B cell (primary cell): Measurements from ENCODE around the gene CNKSR3. TPM values are rescaled to one million over a fixed set of nuclear protein-coding genes. Genes with fewer than 3 reads are reported as not detected.

Source experiments
- ATAC-seq: fragments of 200-7000 bp; cut with Tn5 transposase; one replicate; pipeline ENCODE4 v1.10.0; 2021; ENCODE audit warnings: low read depth, mild to moderate bottlenecking, moderate number of reproducible peaks, moderate library complexity
- CTCF ChIA-PET: fragments of 350-600 bp; sonication (Branson Sonifier 250); formaldehyde crosslinking; loops from one replicate; lab custom pipeline; 2021; ENCODE audit warnings: antibody characterized with exemption, inconsistent platforms; lab: Charles Lee
- POLR2A ChIA-PET: fragments of 350-600 bp; sonication (Branson Sonifier 250); formaldehyde crosslinking; loops from one replicate; lab custom pipeline; 2021; ENCODE audit warnings: antibody characterized with exemption; lab: Charles Lee
- DNase-seq: peaks from one replicate; pipeline ENCODE4 v3.0.0; 2013
- H2AFZ ChIP-seq: 2 replicates; pipeline ENCODE4 v1.6.1; 2012; ENCODE audit warnings: mild to moderate bottlenecking, low read depth, low read length; ENCODE audit not compliant: insufficient read depth, poor library complexity, severe bottlenecking
- H3K27ac ChIP-seq, 2 donors: 1 replicate in 1 of 2; 2 replicates in 1 of 2; pipeline ENCODE4 v1.5.1; 2012 to 2013; ENCODE audit warnings: low read length in 2 of 2, mild to moderate bottlenecking in 2 of 2, moderate library complexity in 1 of 2
- H3K27me3 ChIP-seq, 4 experiments: fragments of 200-600 bp in 1 of 4; sonication (generic) in 1 of 4; replicated peaks in 1 of 4; 1 replicate in 2 of 4; 2 replicates in 2 of 4; pipeline versions ENCODE4 v1.6.1 to v1.7.0; 2013 to 2016; ENCODE audit warnings: low read length in 3 of 4, mild to moderate bottlenecking in 2 of 4, mixed read lengths in 1 of 4, moderate library complexity in 1 of 4; ENCODE audit not compliant: insufficient read depth in 4 of 4, control insufficient read depth in 3 of 4; ENCODE audit errors: control extremely low read depth in 1 of 4
- H3K36me3 ChIP-seq, 2 experiments: replicated peaks in 1 of 2; 1 replicate in 1 of 2; 2 replicates in 1 of 2; pipeline versions ENCODE4 v1.6.1 to v1.7.1; 2013; ENCODE audit warnings: low read length in 1 of 2; ENCODE audit not compliant: insufficient read depth in 2 of 2, control insufficient read depth in 1 of 2; ENCODE audit errors: control extremely low read depth in 1 of 2, extremely low read depth in 1 of 2
- H3K4me1 ChIP-seq, 2 donors: fragments of 200-600 bp in 1 of 2; sonication (generic) in 1 of 2; 1 replicate in 1 of 2; 2 replicates in 1 of 2; pipeline versions ENCODE4 v1.5.1 to v1.6.1; 2013 to 2017; ENCODE audit warnings: low read length in 2 of 2; ENCODE audit not compliant: control insufficient read depth in 2 of 2, insufficient read depth in 2 of 2
- H3K4me2 ChIP-seq: replicated peaks from 2 replicates; pipeline ENCODE3; 2012; ENCODE audit warnings: mild to moderate bottlenecking, low read depth, low read length; ENCODE audit not compliant: poor library complexity, severe bottlenecking
- H3K4me3 ChIP-seq, 5 experiments: fragments of 200-600 bp in 1 of 5; sonication (generic) in 1 of 5; 1 replicate in 3 of 5; 2 replicates in 2 of 5; pipeline versions ENCODE4 v1.5.1 to v1.7.0; 2011 to 2016; ENCODE audit warnings: low read length in 4 of 5, mild to moderate bottlenecking in 4 of 5, low read depth in 2 of 5, control low read depth in 1 of 5, moderate library complexity in 1 of 5; ENCODE audit not compliant: insufficient read depth in 1 of 5; ENCODE audit errors: control extremely low read depth in 1 of 5, extremely low read depth in 1 of 5
- H3K79me2 ChIP-seq: fragments of 200-600 bp; sonication (generic); one replicate; pipeline ENCODE4 v1.6.0; 2016; ENCODE audit warnings: low read length; ENCODE audit not compliant: control insufficient read depth, insufficient read depth
- H3K9ac ChIP-seq: fragments of 200-600 bp; sonication (generic); 2 replicates; pipeline ENCODE4 v1.6.1; 2017; ENCODE audit warnings: mild to moderate bottlenecking, low read length, moderate library complexity
- H3K9me3 ChIP-seq, 3 donors: one replicate each; pipeline versions ENCODE4 v1.6.1 to v1.7.1; 2013; ENCODE audit warnings: low read length in 2 of 3; ENCODE audit not compliant: control insufficient read depth in 2 of 3, insufficient read depth in 1 of 3; ENCODE audit errors: control extremely low read depth in 1 of 3
- H4K20me1 ChIP-seq: 2 replicates; pipeline ENCODE4 v1.6.0; 2012; ENCODE audit warnings: mild to moderate bottlenecking, low read length; ENCODE audit not compliant: insufficient read depth, control insufficient read depth, poor library complexity, severe bottlenecking
- H3K27ac Mint-ChIP-seq: one replicate; pipeline ENCODE4 v1.8.0; 2021; ENCODE audit warnings: mixed read lengths
- H3K27me3 Mint-ChIP-seq: one replicate; pipeline ENCODE4 v1.8.0; 2021; ENCODE audit warnings: mixed read lengths
- H3K4me1 Mint-ChIP-seq: one replicate; pipeline ENCODE4 v1.8.0; 2021; ENCODE audit warnings: mixed read lengths
- H3K4me3 Mint-ChIP-seq: one replicate; pipeline ENCODE4 v1.8.0; 2021; ENCODE audit warnings: mixed read lengths
- H3K9me3 Mint-ChIP-seq: one replicate; pipeline ENCODE4 v1.8.0; 2022; ENCODE audit warnings: mixed read lengths; ENCODE audit not compliant: insufficient read depth
- EZH2 ChIP-seq: IDR thresholded peaks from 2 replicates; pipeline ENCODE4 v1.6.1; 2012; ENCODE audit warnings: borderline replicate concordance, low read depth, mild to moderate bottlenecking, moderate library complexity, low read length; ENCODE audit not compliant: insufficient read depth, poor library complexity, severe bottlenecking
- WGBS: methylation state at CpG from one replicate; pipeline ENCODE4 v1.1.5; 2013; ENCODE audit warnings: missing lambda C conversion rate; ENCODE audit not compliant: insufficient coverage; 5-methylcytosine and 5-hydroxymethylcytosine counted together
- intact Hi-C: fragments of 100-400 bp; cut with micrococcal nuclease; formaldehyde crosslinking; loops from one replicate; pipeline ENCODE4 v1.10.0; 2022
- polyA plus RNA-seq: library from polyadenylated mRNA; depleted of rRNA; stranded (reverse); fragments of >200 nt; gene quantifications from 2 replicates; pipeline ENCODE4 v1.2.3, GENCODE V29; 2012
- total RNA-seq, 2 donors: library from RNA; stranded (reverse); fragments of 120-200 nt in 1 of 2; gene quantifications; 1 replicate in 1 of 2; 2 replicates in 1 of 2; pipeline versions ENCODE4 v1.2.3 to v1.2.4, GENCODE V29; 2013 to 2022
- TF ChIP-seq, protein P1 (sequence below): fragments of 200-600 bp; IDR thresholded peaks from one replicate; pipeline ENCODE4 v1.8.0; 2022; ENCODE audit warnings: antibody characterized with exemption, mild to moderate bottlenecking

CNKSR3 gene
- total and polyA plus RNA-seq, 2 donors (not counting 1 experiment from before 2014, with no cell fraction given) = not detected

DNA sequence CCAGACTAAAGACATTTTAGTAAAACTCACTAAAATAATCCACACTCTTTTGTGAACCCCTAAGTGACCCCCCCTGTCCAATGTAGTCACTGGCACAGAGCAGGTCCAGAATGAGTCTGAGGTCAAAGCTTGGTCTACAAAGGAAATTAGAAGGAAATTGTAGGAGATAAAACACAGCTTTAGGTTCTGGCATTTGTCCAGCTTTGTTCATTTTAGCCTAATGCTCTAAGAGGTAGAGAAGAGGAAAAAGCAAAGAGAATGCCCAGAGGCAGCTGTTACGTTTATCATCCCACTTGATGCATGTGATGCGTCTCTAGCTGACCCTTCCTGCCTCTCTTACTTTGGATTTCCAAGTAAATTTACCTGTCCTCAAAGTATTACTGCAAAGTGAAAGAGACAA is 62.5 kb downstream of the CNKSR3 start:
- no peak overlapping the region for H3K4me3 ChIP-seq
- no peaks in the 10 kb centered on the region for H3K9me3 Mint-ChIP-seq
- H3K9ac ChIP-seq = no peak overlapping the region
- H2AFZ ChIP-seq = no peak overlapping the region
- intact Hi-C loops = no loop called here
- no peak overlapping the region for H3K4me2 ChIP-seq
- H3K27me3 ChIP-seq = no peaks in the 10 kb centered on the region
- H3K79me2 ChIP-seq = no peaks in the 10 kb centered on the region
- ChIA-PET POLR2A (no interaction called here), CTCF (interaction anchor here (0.9 kb wide), 1 partner anchor 9 kb away, joined by 6 read pairs; no protein-coding TSS in a partner anchor)
- WGBS = 52% methylated on average over 2 of the region's 2 CpGs
- H4K20me1 ChIP-seq = no peaks in the 10 kb centered on the region
- no peak for ATAC-seq
- no peaks in the 10 kb centered on the region for H3K36me3 ChIP-seq
- no peak for DNase-seq
- H3K27ac ChIP-seq = no peak overlapping the region
- H3K27ac Mint-ChIP-seq = no peak overlapping the region
- no peak overlapping the region for H3K4me3 Mint-ChIP-seq
- no peak for TF ChIP-seq EZH2
- TF ChIP-seq, protein P1, sequence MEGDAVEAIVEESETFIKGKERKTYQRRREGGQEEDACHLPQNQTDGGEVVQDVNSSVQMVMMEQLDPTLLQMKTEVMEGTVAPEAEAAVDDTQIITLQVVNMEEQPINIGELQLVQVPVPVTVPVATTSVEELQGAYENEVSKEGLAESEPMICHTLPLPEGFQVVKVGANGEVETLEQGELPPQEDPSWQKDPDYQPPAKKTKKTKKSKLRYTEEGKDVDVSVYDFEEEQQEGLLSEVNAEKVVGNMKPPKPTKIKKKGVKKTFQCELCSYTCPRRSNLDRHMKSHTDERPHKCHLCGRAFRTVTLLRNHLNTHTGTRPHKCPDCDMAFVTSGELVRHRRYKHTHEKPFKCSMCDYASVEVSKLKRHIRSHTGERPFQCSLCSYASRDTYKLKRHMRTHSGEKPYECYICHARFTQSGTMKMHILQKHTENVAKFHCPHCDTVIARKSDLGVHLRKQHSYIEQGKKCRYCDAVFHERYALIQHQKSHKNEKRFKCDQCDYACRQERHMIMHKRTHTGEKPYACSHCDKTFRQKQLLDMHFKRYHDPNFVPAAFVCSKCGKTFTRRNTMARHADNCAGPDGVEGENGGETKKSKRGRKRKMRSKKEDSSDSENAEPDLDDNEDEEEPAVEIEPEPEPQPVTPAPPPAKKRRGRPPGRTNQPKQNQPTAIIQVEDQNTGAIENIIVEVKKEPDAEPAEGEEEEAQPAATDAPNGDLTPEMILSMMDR = no peak
- no peaks in the 10 kb centered on the region for H3K4me1 ChIP-seq
- H3K27me3 Mint-ChIP-seq = peaks cover 6% of the 10 kb centered on the region
- H3K9me3 ChIP-seq = no peaks in the 10 kb centered on the region
- H3K4me1 Mint-ChIP-seq = no peaks in the 10 kb centered on the region

- 85% methylated on average over 6 of the region's 8 CpGs for WGBS
- no peak for ATAC-seq
- Histone ChIP-seq H3K27me3 (no peaks in the 10 kb centered on the region), H3K4me3 (no peak overlapping the region), H3K36me3 (no peaks in the 10 kb centered on the region), H3K27ac (no peak overlapping the region), H3K4me2 (no peak overlapping the region), H3K4me1 (no peaks in the 10 kb centered on the region), H2AFZ (no peak overlapping the region), H3K9me3 (no peaks in the 10 kb centered on the region), H3K79me2 (no peaks in the 10 kb centered on the region), H4K20me1 (no peaks in the 10 kb centered on the region), H3K9ac (no peak overlapping the region)
- ChIA-PET CTCF (no interaction called here), POLR2A (no interaction called here)
- no peaks in the 10 kb centered on the region for H3K9me3 Mint-ChIP-seq
- no peaks in the 10 kb centered on the region for H3K4me1 Mint-ChIP-seq
- DNase-seq = no peak
- intact Hi-C loops = no loop called here
- TF ChIP-seq, protein P1 = no peak
- no peak for TF ChIP-seq EZH2
- no peak overlapping the region for H3K4me3 Mint-ChIP-seq
- H3K27me3 Mint-ChIP-seq = peaks cover 6% of the 10 kb centered on the region
- H3K27ac Mint-ChIP-seq = no peak overlapping the region
Observed at GRCh38 chr6:154446984-154447383, 63.5 kb downstream of the CNKSR3 start.
